Activated CD4-positive, alpha-beta T cell treated with anti-CD3 and anti-CD28 coated beads, Interleukin-2, amount 50 U/mL, for 4 hours (primary cell): ENCODE results near the gene LRG1.
"Not testable (repeated sequence)": the region's sequence is repeated elsewhere in the genome, so short reads cannot be mapped to it uniquely, and the experiment has no call there.

Experiments
- DNase-seq, 2 experiments: peaks; one replicate each; pipeline ENCODE4 v3.0.0-alpha.2; 2020

The LRG1 gene

GRCh38 chr19:4575267-4576015, 35.6 kb upstream of the LRG1 start:
- no peak for DNase-seq

- DNase-seq: no peak
Observed at GRCh38 chr19:4573682-4574081, 33.8 kb upstream of the LRG1 start.

- no peak for DNase-seq
Observed at GRCh38 chr19:4571305-4571917, 31.6 kb upstream of the LRG1 start.

GRCh38 chr19:4570916-4571304, 31.1 kb upstream of the LRG1 start:
- DNase-seq: no peak

GRCh38 chr19:4570402-4570801, 30.6 kb upstream of the LRG1 start:
- DNase-seq: no peak

- no peak for DNase-seq
Observed at GRCh38 chr19:4568886-4569285, 29.1 kb upstream of the LRG1 start.

GRCh38 chr19:4567584-4568071, 27.8 kb upstream of the LRG1 start:
- peak; percentile 56 to 58 for DNase-seq

- DNase-seq: no peak
Observed at GRCh38 chr19:4566402-4567051, 26.7 kb upstream of the LRG1 start.

- not testable (repeated sequence) for DNase-seq
Observed at GRCh38 chr19:4563562-4563961, 23.7 kb upstream of the LRG1 start.

- not testable (repeated sequence) for DNase-seq
Observed at GRCh38 chr19:4562085-4562484, 22.2 kb upstream of the LRG1 start.

- no peak for DNase-seq
Observed at GRCh38 chr19:4559569-4559968, 19.7 kb upstream of the LRG1 start, which contains the start of gene SEMA6B. TSS of gene SEMA6B (minus strand) at chr19:4559684. CDS start at chr19:4558457, 1,227 bp downstream.

GRCh38 chr19:4557971-4558941, 18.4 kb upstream of the LRG1 start:
- peak in 1 of 2 experiments; percentile 22 for DNase-seq

GRCh38 chr19:4557144-4557970, 17.5 kb upstream of the LRG1 start:
- no peak for DNase-seq

- DNase-seq: no peak
Observed at GRCh38 chr19:4556597-4557127, 16.8 kb upstream of the LRG1 start.

GRCh38 chr19:4555657-4556561, 16.1 kb upstream of the LRG1 start:
- DNase-seq: no peak

- DNase-seq: no peak
Observed at GRCh38 chr19:4554717-4555116, 14.9 kb upstream of the LRG1 start.

GRCh38 chr19:4553775-4554174, 13.9 kb upstream of the LRG1 start:
- no peak for DNase-seq

GRCh38 chr19:4553092-4553695, 13.4 kb upstream of the LRG1 start:
- no peak for DNase-seq

GRCh38 chr19:4552525-4552819, 12.6 kb upstream of the LRG1 start:
- no peak for DNase-seq

- no peak for DNase-seq
Observed at GRCh38 chr19:4550479-4551050, 10.7 kb upstream of the LRG1 start.
